Measurements from ENCODE around the gene NHLRC1.

- TF ChIP-seq POLR2A (IDR thresholded peaks at IDR 0.05) (no peak), CTCF (IDR thresholded peaks at IDR 0.05) (peak in 2 of 3 donors; percentile 77 to 100)
Observed at GRCh38 chr6:18122128-18123093, at the start of gene NHLRC1.

Measured in lower leg skin (tissue), 3 donors.